ENCODE data around the gene KIF4B.
"Not testable (repeated sequence)": the region's sequence is repeated elsewhere in the genome, so short reads cannot be mapped to it uniquely, and the experiment has no call there.

The KIF4B gene

DNA sequence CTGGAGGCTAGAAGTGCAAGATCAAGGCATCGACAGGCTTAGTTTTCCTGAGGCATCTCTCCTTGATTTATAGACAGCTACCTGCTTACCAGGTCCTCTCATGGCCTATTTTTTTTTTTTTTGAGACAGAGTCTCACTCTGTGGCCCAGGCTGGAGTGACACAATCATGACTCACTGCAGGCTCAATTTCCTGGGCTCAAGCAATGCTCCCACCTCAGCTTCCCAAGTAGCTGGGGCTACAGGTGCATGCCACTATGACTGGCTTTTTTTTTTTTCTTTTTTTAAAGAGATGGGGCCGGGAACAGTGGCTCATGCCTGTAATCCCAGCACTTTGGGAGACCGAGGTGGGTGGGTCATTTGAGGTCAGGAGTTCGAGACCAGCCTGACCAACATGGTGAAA lies 10.8 kb upstream of the KIF4B start:
- not testable (repeated sequence) for DNase-seq (ENCODE audit: extremely low read depth in 1 of 2, low read depth in 1 of 2)

DNA sequence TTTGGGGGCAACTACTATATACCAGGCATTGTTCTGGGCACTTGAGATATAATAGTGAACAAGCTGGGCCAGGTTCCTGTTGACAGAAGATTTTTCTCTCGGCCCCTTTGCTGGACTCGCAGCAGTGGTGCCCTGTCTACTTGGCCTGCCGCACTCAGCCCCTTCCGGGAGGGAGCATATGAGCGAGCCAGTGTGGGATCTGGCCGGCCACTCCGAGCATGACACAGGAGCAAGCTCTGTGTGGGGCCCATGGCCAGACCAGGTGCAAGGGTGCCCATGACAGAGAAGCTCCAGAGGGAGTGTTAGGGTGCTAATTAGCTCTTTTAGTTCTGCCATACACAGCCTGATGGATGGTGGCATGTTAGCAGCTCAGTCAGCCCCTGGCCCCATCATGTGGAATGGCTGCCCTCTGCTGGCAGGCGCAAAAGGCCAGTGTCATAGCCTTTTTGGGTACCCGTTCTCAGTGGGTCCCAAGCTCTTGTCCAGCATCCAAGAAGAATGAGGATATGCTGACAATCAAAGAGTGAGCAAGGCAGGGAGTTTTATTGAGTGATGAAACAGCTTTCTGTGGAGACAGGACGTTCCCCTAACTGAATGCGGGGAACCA lies 9.3 kb upstream of the KIF4B start:
- no peak for DNase-seq (ENCODE audit: extremely low read depth in 1 of 2, low read depth in 1 of 2)

DNA sequence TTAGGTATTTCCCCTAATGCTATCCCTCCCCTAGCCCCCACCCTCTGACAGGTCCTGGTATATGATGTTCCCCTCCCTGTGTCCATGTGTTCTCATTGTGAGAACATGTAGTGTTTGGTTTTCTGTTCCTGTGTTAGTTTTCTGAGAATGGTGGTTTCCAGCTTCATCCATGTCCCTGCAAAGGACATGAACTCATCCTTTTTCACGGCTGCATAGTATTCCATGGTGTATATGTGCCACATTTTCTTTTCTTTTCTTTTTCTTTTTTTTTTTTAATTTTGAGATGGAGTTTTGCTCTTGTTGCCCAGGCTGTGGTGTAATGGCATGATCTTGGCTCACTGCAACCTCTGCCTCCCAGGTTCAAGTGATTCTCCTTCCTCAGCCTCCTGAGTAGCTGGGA lies 7.3 kb upstream of the KIF4B start:
- DNase-seq (ENCODE audit: extremely low read depth in 1 of 2, low read depth in 1 of 2) = not testable (repeated sequence)

DNA sequence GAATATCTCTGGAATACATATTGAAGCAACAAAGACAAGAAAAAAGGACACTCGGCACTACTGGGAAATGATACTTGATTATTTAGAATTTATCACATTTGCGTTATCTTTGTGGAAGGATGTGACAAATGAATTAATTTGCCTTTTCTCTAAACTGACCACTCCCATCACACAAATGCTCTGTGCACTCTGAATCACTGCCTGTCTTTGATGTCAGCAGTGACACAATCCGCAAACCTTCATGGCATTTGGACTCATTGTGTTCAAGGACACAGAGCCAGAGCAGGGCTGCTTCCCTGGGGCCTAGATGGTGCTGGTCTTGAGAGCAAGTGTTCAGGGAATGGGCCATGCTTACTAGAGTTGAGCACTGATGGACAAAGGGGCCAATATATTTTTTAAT lies 4.9 kb upstream of the KIF4B start:
- DNase-seq (ENCODE audit: extremely low read depth in 1 of 2, low read depth in 1 of 2) = no peak

DNA sequence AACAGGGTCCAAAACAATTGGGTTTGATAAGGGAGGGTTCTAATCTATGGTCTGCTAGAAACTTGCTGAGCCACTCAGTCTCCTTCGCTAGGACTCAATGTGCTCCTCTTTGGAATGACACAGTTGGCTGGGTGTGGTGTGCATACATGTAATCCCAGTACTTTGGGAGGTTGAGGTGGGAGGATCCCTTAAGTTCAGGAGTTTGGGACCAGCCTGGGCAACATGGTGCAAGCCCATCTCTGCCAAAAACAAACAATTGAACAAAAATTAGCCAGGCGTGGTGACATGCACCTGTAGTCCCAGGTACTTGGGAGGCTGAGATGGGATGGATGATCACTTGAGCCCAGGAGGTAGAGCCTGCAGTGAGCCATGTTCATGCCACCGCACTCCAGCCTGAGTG lies 2.7 kb upstream of the KIF4B start:
- DNase-seq (ENCODE audit: extremely low read depth in 1 of 2, low read depth in 1 of 2) = no peak

DNA sequence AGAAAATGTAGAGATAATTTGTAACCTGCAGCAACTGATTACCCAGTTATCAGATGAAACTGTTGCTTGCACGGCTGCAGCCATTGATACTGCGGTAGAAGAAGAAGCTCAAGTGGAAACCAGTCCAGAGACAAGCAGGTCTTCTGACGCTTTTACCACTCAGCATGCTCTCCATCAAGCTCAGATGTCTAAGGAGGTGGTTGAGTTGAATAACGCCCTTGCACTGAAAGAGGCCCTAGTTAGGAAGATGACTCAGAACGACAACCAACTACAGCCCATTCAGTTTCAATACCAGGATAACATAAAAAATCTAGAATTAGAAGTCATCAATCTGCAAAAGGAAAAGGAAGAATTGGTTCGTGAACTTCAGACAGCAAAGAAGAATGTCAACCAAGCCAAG lies 1.7 kb downstream of the KIF4B start:
- DNase-seq (ENCODE audit: extremely low read depth in 1 of 2, low read depth in 1 of 2) = no peak

DNA sequence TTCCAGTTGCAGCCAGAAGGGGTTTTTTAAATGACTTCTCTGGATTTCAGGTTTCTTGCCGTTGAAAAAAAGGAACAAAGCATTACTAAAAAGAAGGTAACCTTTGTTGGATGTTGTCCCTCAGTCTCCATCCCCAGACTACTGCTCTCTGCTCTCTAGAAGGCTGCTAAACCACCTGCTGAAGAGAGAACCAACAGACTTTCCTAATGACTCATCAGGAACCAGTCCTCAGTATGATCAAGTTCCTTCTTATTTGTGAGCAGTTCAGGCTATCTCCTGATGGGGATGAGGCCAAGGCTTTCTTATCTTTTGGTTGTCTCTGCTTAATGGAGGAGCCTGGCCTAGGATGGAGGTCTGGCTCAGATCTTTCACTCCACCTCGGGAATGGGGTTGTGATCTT lies 4.1 kb downstream of the KIF4B start:
- no peak for DNase-seq (ENCODE audit: extremely low read depth in 1 of 2, low read depth in 1 of 2)

DNA sequence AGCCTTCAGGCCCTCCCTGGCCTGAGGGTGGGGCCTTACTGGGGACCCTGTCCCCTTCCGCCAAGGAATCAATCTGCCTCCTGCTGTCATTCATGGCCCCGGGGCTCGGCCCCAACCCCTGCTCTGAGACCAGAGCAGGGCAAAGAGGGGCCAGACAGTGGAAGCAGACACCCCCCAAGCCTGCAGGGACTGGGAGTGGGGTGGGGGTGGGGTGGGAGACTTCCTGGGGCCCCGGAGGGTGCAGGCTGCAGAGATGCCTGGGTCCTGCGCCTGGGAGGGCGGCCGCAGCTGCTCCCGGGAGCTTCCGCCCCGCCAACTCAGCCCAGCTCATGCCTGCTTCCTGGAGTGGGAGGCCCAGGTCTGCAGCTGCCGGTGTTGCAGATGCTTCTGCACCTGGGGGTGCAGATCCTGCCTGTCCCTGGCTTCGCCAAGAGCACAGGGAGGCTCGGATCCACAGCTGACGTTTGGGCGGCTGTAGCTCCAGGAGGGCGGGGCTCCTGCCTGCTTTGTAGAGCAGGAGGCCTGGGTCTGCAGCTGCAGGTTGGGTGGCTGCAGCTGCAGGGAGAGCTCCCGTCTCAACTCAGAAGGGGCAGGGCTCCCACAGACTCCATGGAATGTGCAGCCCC lies 6.2 kb downstream of the KIF4B start:
- DNase-seq (ENCODE audit: extremely low read depth in 1 of 2, low read depth in 1 of 2) = no peak

DNA sequence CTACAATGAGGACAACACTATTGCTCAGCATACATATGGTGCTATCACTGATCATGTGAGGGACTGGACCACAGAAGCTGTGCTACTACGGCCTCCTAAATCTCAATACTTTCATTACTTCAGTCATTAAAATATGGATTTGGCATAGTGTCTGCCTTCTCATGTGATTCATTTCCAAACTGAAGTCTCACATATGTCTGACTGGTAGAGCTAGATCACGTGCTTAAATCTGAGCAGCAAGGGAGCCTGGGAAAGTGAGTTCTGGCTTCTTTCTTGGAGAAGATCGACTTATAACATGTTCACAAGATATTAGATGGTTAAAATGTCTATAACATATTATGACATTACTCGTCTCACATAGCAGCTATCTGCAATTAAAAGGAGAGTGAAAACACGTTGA lies 8.3 kb downstream of the KIF4B start:
- DNase-seq (ENCODE audit: extremely low read depth in 1 of 2, low read depth in 1 of 2) = no peak

DNA sequence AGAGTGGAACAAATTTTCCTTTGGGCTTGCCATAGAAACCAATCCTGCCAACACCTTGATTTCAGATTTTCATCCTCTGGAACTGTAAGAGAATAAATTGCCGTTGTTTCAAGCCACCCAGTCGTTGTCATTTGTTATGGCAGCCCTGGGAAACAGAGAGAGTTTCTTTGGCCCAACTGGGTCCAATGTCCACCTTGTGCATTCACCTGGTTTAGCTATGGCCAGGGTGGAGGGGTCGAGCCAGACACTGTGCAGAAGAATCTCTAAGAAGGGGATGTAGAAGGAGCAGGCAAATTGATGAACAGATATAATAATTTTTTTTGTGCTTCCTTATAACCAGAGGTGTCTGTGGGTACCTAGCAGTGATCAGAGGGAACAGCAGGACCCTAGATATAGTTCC lies 9.8 kb downstream of the KIF4B start:
- no peak for DNase-seq (ENCODE audit: extremely low read depth in 1 of 2, low read depth in 1 of 2)

DNA sequence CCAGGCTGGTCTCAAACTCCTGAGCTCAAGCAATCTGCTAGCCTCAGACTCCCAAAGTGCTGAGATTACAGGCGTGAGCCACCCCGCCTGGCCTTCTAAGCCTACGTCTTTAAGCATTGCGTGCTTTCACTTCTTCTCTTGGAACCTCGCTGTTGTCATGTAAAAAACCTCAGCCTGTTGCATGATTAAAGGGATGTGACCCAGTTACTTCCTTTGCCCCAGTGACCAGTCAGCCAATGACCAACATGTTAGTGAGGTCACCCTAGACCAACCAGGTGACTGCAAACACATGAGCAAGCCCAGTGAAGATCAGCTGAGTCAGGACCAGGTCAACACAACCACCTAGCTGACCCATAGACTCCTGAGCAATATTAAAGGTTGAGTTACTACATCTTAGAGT lies 10.5 kb downstream of the KIF4B start:
- DNase-seq (ENCODE audit: extremely low read depth in 1 of 2, low read depth in 1 of 2) = no peak

DNA sequence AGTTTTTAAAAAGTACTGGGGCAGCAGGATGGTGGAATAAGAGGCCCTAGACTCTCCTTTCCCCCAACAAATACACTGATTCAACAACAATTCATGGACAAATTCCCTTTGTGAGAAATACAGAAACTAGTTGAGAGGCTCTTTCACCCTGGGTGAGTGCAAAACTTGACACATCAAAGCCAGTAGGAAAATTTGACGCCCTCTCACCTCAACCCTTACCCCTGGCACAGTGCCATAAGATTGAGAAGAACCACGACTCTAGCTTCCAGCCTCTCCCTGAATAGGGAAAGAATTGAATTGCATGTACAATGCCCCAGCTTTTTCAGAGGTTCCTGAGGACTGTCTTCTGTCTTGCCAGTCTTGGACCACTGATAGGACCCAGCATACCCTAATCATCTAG lies 12.3 kb downstream of the KIF4B start:
- DNase-seq (ENCODE audit: extremely low read depth in 1 of 2, low read depth in 1 of 2) = no peak

DNA sequence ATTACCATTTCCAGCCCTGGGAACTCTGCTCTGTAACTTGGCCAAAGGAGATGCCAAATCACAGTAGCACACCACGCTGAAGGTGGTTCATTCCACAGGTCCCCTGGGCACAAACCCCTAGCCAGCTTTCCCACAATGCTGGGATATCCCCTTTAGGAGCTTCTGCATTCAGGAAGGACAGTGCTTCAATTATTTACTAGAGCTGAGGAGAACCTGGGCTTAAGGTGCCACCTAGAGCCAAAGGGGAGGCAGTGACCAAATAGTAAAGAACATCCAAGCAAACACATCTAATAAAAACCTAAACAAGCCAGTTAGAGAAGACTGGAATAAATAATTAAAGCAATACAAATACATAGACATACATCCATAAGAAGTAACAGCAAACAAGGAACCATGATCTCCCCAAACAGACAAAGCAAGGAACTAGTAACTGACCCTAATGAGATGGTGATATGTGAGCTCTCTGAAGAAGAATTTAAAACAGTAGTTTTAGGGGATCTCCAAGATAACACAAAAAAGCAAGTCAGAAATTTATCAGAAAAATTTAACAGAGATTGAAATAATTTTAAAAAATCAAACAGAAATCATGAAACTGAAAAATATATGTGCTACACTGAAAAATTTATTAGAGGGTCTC lies 14.6 kb downstream of the KIF4B start:
- DNase-seq (ENCODE audit: extremely low read depth in 1 of 2, low read depth in 1 of 2) = no peak

DNA sequence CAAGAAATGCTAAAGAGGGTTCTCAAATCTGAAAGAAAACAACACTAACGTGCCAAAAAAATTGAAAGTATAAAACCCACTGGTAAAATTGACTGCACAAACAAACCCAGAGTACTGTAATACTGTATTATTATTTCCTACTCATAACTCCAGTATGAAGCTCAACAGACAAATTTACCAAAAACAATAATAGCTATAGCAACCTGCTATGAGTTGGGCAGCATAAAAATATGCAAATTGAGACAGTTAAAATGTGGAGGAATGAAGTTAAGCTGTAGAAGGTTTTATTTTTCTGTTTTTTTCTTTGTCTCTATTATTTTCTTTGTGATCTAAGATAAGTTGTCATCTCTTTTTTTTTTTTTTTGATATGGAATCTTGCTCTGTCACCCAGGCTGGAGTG lies 15.7 kb downstream of the KIF4B start:
- no peak for DNase-seq (ENCODE audit: extremely low read depth in 1 of 2, low read depth in 1 of 2)

DNA sequence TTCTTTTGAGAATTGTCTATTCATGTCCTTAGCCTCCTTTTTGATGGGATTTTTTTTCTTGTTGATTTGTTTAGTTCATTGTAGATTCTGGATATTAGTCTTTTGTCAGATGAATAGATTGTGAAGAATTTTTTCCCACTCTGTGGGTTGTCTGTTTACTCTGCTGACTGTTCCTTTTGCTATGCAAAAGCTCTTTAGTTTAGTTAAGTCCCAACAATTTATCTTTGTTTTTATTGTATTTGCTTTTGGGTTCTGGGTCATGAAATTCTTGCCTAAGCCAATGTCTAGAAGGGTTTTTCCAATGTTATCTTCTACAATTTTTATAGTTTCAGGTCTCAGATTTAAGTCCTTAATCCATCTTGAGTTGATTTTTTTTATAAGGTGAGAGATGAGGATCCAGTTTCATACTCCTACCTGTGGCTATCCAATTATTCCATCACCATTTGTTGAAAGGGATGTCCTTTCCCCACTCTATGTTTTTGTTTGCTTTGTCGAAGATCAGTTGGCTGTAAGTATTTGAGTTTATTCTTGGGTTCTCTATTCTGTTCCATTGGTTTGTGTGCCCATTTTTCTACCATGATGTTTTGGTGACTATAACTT lies 20.7 kb downstream of the KIF4B start:
- not testable (repeated sequence) for DNase-seq (ENCODE audit: extremely low read depth in 1 of 2, low read depth in 1 of 2)

DNA sequence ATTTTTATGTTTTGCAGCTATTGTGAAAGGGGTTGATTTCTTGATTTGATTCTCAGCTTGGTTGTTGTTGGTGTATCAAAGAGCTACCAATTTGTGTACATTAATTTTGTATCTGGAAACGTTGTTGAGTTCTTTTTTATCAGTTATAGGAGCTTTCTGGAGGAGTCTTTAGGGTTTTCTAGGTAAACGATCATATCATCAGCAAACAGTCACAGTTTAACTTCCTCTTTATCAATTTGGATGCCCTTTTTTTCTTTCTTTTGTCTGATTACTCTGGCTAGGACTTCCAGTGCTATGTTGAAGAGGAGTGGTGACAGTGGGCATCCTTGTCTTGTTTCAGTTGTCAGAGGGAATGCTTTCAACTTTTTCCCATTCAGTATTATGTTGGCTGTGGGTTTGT lies 21.5 kb downstream of the KIF4B start:
- not testable (repeated sequence) for DNase-seq (ENCODE audit: extremely low read depth in 1 of 2, low read depth in 1 of 2)

DNA sequence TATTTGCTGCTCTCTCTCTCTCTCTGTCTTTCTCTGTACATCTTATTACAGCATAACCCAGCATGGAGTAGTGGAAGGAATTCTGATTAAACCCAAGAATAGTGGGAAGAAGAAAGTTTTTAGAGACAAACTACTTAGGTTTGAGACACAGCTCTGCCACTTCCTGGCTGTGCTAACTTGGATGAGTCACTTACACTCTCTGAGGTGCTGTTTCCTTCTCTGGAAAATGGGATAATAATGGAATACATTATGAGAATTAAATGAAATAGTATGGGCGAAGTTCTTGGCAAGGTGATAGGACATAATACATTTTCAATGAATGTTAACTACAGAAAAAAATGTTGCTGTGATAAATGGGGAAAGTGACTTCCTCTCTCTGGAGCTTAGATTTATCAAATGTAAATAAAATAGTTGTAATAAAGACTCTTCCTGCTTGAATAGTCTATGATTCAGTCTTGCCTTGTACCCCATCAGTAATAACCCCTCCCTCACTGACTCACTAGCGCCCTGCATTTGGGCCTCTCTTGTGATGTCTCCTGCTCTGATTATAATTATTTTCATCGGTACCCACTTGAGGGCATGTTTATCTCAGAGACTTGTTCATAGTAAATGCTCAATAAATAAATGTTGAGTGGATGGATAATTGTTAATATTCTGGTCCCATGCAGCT lies 27.6 kb downstream of the KIF4B start:
- DNase-seq (ENCODE audit: extremely low read depth in 1 of 2, low read depth in 1 of 2) = no peak

DNA sequence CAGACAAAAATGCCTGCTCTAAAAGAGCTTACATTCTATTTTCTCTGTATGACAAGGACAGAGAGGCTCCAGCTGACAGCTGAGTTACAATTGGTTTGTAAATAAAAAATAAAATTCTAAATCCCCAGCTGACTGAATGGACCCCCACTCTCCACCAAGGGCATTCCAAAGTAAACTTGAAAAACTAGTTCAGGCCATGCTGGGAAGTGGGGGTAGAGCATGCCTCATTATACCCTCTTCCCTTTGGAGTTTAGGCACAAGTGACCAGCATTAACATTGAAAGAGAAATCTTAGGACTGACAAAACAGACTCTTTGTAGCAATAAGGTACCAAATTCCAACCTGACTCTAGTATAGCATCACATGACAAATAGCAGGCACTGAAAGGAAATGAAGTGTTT lies 31.0 kb downstream of the KIF4B start:
- no peak for DNase-seq (ENCODE audit: extremely low read depth in 1 of 2, low read depth in 1 of 2)

DNA sequence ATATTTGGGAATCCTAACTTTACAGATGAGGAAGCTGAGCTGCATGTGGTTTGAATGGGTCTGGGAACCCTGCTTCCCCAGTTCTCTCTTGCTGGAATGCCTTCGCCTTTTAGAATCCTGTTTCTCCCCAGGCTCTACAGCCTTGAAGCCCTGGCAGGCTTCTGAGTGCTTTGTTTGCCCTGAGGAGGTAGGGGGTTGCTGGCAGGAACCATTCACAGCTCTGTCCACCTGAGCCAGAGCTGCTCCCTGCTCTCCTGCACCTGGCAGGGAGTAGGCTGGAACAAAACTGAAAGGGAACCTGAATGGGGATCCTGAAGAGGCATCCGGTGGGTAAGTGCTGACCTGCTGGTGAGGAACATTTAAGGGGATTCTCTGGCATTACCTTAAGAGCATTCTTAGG lies 33.0 kb downstream of the KIF4B start:
- no peak for DNase-seq (ENCODE audit: extremely low read depth in 1 of 2, low read depth in 1 of 2)

DNA sequence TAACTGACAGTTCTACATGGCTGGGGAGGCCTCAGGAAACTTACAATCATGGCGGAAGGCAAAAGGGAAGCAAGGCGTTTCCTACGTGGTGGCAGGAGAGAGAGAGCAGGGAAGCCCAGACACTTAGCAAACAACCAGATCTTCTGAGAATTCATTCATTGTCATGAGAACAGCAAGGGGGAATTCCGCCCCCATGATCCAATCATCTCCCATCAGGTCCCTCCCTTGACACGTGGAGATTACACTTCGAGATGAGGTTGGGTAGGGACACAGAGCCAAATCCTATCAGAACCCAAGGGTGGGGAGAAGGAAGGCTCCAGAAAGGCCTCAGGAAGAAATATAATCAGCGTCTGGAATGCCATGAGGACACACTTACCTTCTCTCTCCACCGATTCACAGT lies 34.3 kb downstream of the KIF4B start:
- no peak for DNase-seq (ENCODE audit: extremely low read depth in 1 of 2, low read depth in 1 of 2)

DNA sequence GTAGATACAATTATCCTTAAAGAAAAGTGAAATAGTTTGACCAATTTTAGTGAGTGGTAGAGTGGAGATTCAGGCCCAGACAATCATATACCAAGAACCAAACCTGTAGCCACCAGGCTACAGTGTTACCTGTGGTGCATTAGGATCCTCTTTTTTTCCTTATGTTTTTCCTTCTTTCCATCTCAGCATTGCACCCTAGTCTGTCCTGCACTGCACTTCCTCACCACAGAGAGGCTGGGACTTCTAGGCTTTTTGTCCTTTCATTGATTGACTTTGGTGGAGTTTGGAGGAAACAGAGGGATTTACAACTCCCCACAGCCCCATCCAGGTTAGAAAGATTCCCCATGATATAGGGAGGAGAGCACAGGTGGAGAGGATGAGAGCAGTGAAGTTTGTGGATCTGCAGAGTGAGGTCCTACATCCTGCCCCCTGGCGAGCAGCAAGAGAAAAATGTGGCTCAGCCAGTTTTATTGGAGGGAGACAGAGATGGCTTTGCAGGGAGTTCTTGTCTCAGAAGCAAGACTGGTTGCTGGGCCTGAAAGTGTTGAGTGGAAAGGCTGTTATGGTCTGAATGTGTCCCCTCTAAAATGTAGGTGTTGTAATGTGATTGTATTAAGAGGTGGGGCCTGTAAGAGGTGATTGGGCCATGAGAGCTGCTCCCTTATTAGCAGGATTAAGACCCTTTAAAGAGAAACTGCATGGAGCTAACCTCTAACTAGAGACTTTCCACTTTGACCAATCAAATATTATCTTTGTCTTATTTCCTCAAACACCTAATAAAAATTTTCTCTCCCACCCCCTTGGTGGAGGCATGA lies 36.2 kb downstream of the KIF4B start:
- no peak for DNase-seq (ENCODE audit: extremely low read depth in 1 of 2, low read depth in 1 of 2)
